Cerebellar cortex (tissue), 1 donor: ENCODE measurements around the gene COQ7.

ENCODE experiments used
- DNase-seq: peaks from one replicate; pipeline ENCODE4 v3.0.0-alpha.2; 2015; ENCODE audit warnings: low spot score

COQ7 gene

DNA sequence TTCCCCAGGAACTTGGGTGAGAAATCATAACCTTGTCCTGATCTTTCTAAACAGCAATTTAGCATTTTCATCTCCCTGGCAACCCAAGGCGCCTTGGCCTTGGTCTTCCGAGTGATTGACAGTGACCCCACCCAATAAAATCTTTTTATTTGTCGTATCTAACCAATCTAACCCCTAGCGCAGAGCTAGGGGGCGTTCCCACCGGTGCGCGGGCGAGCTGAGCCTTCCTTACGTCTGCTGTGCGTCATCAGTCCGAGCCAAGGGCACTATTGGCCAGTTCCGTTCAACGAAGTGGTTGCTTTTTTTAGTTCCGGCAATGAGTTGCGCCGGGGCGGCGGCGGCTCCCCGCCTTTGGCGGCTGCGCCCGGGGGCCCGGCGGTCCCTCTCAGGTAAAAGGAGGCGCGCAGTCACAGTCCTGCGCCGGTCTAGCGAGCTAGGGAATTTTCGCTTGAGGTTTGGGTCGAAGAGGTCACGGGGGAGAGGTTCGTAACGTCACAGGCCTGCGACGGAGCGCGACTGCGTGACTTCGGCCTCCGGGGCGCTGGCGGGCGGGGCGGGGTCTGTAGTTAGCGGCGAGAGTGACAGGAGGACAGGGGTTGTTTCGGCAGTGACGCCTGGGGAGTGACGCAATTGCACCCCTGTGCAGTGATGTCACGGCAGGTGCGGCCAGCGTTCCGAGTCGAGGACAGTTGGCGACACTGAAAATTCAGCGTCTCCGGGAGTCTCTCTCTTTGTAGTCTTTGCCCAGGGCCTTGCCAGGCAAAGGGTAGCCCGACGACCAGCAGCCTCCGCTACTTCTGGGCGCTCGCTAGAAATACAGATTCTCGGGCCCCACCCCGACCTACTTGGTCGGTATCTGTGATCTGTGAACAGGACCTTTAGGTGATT lies at the start of gene COQ7:
Gene COQ7, plus strand, starts transcription at position 266 of the 888 bp plus-strand sequence. Its CDS starts 51 bp downstream, at position 317.
- DNase-seq, result peak; percentile 99

DNA sequence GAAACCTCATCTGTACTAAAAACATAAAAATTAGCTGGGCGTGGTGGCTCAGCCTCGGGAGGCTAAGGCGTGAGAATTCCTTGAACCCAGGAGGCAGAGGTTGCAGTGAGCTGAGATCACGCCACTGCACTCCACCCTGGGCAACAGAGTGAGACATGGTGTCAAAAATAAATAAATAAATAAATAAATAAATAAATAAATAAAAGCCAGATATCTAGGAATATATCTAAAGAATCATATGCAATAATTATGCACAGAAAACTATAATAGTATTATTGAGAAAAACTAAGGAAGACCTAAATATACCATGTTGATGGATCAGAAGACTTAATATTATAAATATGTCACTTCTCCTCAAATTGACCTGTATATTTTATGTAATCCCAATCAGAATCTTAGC lies 46.7 kb upstream of the COQ7 start:
- no peak for DNase-seq

DNA sequence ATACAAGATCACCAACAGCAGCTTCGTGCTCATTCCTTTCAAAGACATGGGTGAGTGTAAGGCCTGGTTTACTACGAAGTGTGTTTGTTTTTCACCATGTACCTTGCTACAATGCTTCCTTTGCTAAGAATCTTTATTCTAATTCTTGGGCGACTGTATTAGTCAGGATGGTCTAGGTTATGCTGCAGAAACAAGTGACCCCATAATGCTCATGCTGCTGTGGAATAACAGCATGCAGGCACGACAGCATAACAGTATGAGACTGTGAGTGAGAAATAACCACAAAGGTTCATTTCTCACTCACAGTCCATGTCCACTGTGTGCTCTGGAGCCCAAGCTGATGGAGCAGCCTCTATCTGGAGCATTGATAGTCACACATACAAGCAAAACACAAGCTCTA lies 45.7 kb upstream of the COQ7 start:
- no peak for DNase-seq

GRCh38 chr16:19027416-19027815 lies 40.0 kb upstream of the COQ7 start:
- no peak for DNase-seq

GRCh38 chr16:19029980-19030379 lies 37.4 kb upstream of the COQ7 start:
- peak; percentile 53 for DNase-seq

- DNase-seq, result no peak
These were observed 35.7 kb upstream of the COQ7 start for GRCh38 chr16:19031738-19032137.

DNA sequence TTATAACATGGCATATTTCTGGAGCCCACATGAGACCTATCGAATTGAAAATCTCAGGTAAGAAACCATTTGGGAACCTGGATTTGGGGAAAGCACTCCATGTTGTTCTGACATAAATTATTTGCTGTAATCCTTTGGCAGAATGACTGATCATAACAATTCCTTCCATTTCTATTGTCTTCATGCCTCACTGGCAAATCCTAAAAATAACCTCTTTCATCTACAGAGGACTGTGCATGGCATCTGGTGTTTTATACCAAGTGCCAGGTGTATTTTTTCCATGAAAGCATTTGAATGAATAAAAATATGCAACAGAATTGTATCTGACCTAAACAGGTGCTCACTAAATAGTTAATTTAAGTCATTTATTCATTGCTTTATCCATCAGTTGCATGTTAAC lies 33.7 kb upstream of the COQ7 start:
- DNase-seq, result peak; percentile 96

- DNase-seq, result no peak
These were observed 27.0 kb upstream of the COQ7 start for GRCh38 chr16:19040400-19040799.

- no peak for DNase-seq
These were observed 22.6 kb upstream of the COQ7 start for GRCh38 chr16:19044769-19045168.

- no peak for DNase-seq
These were observed 21.4 kb upstream of the COQ7 start for GRCh38 chr16:19046062-19046461.

DNA sequence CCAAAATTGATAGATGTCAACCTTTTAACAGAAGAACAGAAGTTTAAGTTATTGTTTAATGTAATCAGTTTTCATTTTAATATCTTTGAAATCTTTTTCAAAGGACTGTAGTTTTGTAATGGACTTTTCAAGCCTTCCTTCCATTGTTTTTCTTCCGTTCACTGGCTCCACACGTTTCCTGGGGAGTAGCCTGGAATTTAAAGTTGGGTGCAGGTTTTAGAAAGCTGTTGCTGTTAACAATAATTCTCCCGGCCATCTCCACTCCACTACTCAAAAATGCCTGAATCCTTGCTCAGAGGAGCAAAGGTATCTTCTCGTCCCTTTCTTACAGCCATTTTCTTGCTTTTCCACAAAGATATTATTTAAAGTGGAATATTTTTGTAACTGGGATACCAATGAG lies 4.7 kb upstream of the COQ7 start:
- no peak for DNase-seq

DNA sequence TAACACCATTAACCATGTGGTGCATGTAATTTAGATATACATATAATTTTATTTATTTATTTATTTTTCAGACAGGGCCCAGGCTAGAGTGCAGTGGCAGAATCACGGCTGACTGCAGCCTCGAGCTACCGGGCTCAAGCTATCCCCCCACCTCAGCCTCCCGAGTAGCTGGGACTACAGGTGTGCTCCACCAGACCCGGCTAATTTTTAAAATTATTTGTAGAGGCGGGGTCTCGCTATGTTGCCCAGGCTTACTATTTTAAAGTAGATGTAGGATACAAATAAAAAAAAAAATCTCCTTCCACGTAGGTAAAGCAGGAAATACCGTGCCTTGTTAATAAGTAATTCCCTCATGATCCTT lies 446 bp upstream of the COQ7 start:
- DNase-seq, result no peak

- no peak for DNase-seq
These were observed 912 bp downstream of the COQ7 start for GRCh38 chr16:19068237-19068815.

DNA sequence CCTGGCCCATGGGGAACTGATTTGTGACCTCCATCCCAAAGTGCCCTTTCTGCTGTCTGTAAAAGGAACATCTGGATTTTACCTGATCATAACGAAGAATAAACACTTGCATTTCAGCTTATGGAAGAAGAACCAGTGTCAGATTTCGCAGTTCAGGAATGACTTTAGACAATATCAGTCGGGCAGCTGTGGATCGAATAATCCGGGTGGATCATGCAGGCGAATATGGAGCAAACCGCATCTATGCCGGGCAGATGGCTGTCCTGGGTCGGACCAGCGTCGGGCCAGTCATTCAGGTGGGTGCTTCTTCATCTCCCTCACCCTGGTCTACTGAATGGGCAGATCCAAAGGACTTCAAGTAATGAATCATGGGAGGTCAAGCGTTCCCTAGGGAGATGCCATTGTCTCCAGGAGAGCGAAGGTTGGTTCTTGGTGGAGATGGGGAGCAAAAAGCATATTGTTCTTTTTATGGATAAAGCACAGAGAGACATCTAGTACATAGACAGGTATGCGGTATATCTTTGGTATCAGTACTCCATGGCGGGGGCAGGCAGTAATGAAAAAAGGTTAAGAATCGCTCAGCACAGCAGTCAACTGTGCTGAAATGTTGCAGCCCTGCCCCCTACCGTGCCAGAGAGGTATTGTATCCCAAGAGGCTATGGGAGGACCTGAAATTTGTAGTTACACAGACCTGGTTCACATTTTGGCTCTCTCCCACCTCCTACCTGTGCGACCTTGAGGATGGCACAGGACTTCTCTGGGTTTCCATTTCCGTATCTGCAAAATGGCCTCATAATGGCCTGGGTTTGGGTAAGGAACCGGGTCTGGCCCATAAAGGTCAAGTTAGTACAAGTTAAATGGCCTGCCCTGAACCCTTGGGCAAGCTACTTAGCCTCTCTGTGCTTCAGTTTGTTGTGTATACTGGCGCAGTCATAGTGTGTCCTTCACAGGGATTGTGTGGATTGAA lies 4.7 kb downstream of the COQ7 start:
- peak; percentile 64 for DNase-seq

- no peak for DNase-seq
These were observed 5.9 kb downstream of the COQ7 start for GRCh38 chr16:19073344-19073743.

GRCh38 chr16:19073863-19074262 lies 6.4 kb downstream of the COQ7 start:
- DNase-seq, result no peak

DNA sequence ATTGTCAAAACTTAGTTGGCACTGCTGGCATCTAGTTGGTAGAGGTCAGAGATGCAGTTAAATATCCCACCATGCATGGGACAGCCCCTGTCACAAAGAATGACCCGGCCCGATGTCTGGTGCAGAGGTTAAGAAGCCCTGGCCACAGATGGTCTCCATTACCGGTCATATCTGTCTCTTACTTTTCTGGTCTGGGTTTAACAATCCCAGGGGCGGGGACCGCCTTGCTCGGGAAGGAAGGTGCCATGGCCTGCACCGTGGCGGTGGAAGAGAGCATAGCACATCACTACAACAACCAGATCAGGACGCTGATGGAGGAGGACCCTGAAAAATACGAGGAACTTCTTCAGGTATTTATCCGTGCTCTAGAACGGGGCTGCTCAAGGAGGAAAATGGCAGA lies 8.1 kb downstream of the COQ7 start:
- DNase-seq, result no peak

DNA sequence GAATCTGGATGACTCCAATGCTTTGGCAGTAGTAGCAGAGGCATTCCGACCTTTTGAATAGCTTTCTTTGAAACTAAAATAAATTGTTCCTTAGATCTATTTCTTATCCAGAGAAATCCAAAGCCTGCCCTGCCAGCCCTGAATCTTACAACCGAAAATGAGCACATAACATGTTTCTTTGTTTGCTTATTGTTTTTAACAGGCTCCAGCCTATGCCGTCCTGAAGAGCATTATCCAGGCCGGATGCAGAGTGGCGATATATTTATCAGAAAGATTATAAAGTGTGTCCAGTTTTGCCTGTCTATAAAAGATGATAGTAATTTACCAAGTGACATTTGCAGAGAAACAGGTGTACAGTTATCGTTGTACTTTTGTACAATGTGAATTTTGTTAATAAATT lies 10.5 kb downstream of the COQ7 start:
- DNase-seq, result no peak

- no peak for DNase-seq
These were observed 16.3 kb downstream of the COQ7 start for GRCh38 chr16:19083670-19084069.

DNA sequence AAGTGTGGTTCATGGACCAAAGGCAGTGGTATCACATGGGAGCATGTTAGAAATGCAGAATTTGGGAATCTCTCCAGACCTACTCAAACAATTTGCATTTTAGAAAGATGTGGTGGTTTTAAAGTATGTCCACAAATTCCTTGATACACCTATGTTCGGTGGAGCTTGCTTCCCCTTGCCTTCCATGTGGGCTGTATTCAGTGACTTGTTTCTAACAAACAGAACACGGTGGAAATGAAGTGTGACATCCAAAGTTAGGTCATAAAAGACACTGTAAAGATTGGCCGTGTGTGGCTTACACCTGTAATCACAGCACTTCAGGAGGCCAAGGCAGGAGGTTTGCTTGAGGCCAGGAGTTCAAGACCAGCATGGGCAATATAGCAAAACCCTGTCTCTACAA lies 16.7 kb downstream of the COQ7 start:
- no peak for DNase-seq

DNA sequence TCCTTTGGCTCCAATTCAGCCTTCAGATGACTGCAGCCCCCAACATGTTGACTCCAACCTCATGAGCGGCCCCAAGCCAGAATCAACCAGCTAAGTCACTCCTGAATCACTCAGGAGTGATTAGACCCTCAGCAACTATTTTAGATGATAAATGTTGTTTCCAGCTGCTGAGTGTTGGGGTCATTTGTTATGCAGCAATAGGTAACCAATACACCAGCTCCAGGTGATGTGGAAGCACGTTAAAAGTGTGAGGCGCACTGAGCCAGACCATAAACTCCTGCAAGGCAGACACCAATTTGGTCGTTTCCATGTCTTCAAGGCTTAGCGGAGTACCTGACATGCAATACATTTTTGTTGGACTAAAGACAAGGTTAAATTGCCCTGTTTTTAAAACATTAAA lies 17.5 kb downstream of the COQ7 start:
- DNase-seq, result no peak

GRCh38 chr16:19085679-19086200 lies 18.3 kb downstream of the COQ7 start:
- no peak for DNase-seq
